ENCODE results near the gene KAZN.

KAZN gene

GRCh38 chr1:14598498-14599182 lies at the start of gene KAZN:
Gene KAZN (plus strand): TSS chr1:14598685.
- Histone ChIP-seq H3K4me1 (ENCODE audit: control insufficient read depth, low read depth, low read length) (peaks cover 59% of the 10 kb centered on the region), H3K27me3 (ENCODE audit: control insufficient read depth, insufficient read depth, low read length) (peaks cover 56% of the 10 kb centered on the region), H3K9ac (ENCODE audit: low read length) (peak within 1 kb of the TSS; percentile 50), H3K4me3 (ENCODE audit: low read length) (peak within 1 kb of the TSS; percentile 79), H3K27ac (ENCODE audit: low read length) (no peak within 1 kb of the TSS), H3K36me3 (ENCODE audit: control insufficient read depth, low read depth, low read length) (no peaks in the 10 kb centered on the region), H3K9me3 (ENCODE audit: control insufficient read depth, low read depth, low read length) (no peaks in the 10 kb centered on the region)

- Histone ChIP-seq H3K36me3 (ENCODE audit: control insufficient read depth, low read depth, low read length) (no peaks in the 10 kb centered on the region), H3K4me3 (ENCODE audit: low read length) (no peak overlapping the region), H3K9ac (ENCODE audit: low read length) (no peak overlapping the region), H3K4me1 (ENCODE audit: control insufficient read depth, low read depth, low read length) (peaks cover 8% of the 10 kb centered on the region), H3K27ac (ENCODE audit: low read length) (no peak overlapping the region), H3K27me3 (ENCODE audit: control insufficient read depth, insufficient read depth, low read length) (no peaks in the 10 kb centered on the region), H3K9me3 (ENCODE audit: control insufficient read depth, low read depth, low read length) (no peaks in the 10 kb centered on the region)
Observed at GRCh38 chr1:14549897-14550620, 48.4 kb upstream of the KAZN start.

- no peaks in the 10 kb centered on the region for H3K36me3 ChIP-seq (ENCODE audit: control insufficient read depth, low read depth, low read length)
- H3K27ac ChIP-seq (ENCODE audit: low read length) = no peak overlapping the region
- peaks cover 8% of the 10 kb centered on the region for H3K4me1 ChIP-seq (ENCODE audit: control insufficient read depth, low read depth, low read length)
- no peaks in the 10 kb centered on the region for H3K9me3 ChIP-seq (ENCODE audit: control insufficient read depth, low read depth, low read length)
- H3K27me3 ChIP-seq (ENCODE audit: control insufficient read depth, insufficient read depth, low read length) = no peaks in the 10 kb centered on the region
- no peak overlapping the region for H3K4me3 ChIP-seq (ENCODE audit: low read length)
- H3K9ac ChIP-seq (ENCODE audit: low read length) = no peak overlapping the region
Observed at GRCh38 chr1:14551386-14551785, 47.1 kb upstream of the KAZN start.

- no peak overlapping the region for H3K4me3 ChIP-seq (ENCODE audit: low read length)
- no peaks in the 10 kb centered on the region for H3K9me3 ChIP-seq (ENCODE audit: control insufficient read depth, low read depth, low read length)
- H3K36me3 ChIP-seq (ENCODE audit: control insufficient read depth, low read depth, low read length) = no peaks in the 10 kb centered on the region
- no peak overlapping the region for H3K27ac ChIP-seq (ENCODE audit: low read length)
- peaks cover 8% of the 10 kb centered on the region for H3K4me1 ChIP-seq (ENCODE audit: control insufficient read depth, low read depth, low read length)
- no peaks in the 10 kb centered on the region for H3K27me3 ChIP-seq (ENCODE audit: control insufficient read depth, insufficient read depth, low read length)
- no peak overlapping the region for H3K9ac ChIP-seq (ENCODE audit: low read length)
Observed at GRCh38 chr1:14552246-14552965, 46.1 kb upstream of the KAZN start.

GRCh38 chr1:14553711-14554110 lies 44.8 kb upstream of the KAZN start:
- Histone ChIP-seq H3K36me3 (ENCODE audit: control insufficient read depth, low read depth, low read length) (no peaks in the 10 kb centered on the region), H3K9ac (ENCODE audit: low read length) (no peak overlapping the region), H3K27me3 (ENCODE audit: control insufficient read depth, insufficient read depth, low read length) (no peaks in the 10 kb centered on the region), H3K4me1 (ENCODE audit: control insufficient read depth, low read depth, low read length) (peaks cover 8% of the 10 kb centered on the region), H3K4me3 (ENCODE audit: low read length) (no peak overlapping the region), H3K27ac (ENCODE audit: low read length) (no peak overlapping the region), H3K9me3 (ENCODE audit: control insufficient read depth, low read depth, low read length) (no peaks in the 10 kb centered on the region)

- Histone ChIP-seq H3K36me3 (ENCODE audit: control insufficient read depth, low read depth, low read length) (no peaks in the 10 kb centered on the region), H3K27me3 (ENCODE audit: control insufficient read depth, insufficient read depth, low read length) (no peaks in the 10 kb centered on the region), H3K27ac (ENCODE audit: low read length) (no peak overlapping the region), H3K9ac (ENCODE audit: low read length) (no peak overlapping the region), H3K9me3 (ENCODE audit: control insufficient read depth, low read depth, low read length) (no peaks in the 10 kb centered on the region), H3K4me1 (ENCODE audit: control insufficient read depth, low read depth, low read length) (peaks cover 3% of the 10 kb centered on the region), H3K4me3 (ENCODE audit: low read length) (no peak overlapping the region)
Observed at GRCh38 chr1:14555091-14555490, 43.4 kb upstream of the KAZN start.

- H3K9ac ChIP-seq (ENCODE audit: low read length) = no peak overlapping the region
- no peaks in the 10 kb centered on the region for H3K36me3 ChIP-seq (ENCODE audit: control insufficient read depth, low read depth, low read length)
- H3K4me1 ChIP-seq (ENCODE audit: control insufficient read depth, low read depth, low read length) = no peaks in the 10 kb centered on the region
- no peaks in the 10 kb centered on the region for H3K9me3 ChIP-seq (ENCODE audit: control insufficient read depth, low read depth, low read length)
- no peak overlapping the region for H3K27ac ChIP-seq (ENCODE audit: low read length)
- no peak overlapping the region for H3K4me3 ChIP-seq (ENCODE audit: low read length)
- no peaks in the 10 kb centered on the region for H3K27me3 ChIP-seq (ENCODE audit: control insufficient read depth, insufficient read depth, low read length)
Observed at GRCh38 chr1:14561014-14561693, 37.3 kb upstream of the KAZN start.

- Histone ChIP-seq H3K4me1 (ENCODE audit: control insufficient read depth, low read depth, low read length) (no peaks in the 10 kb centered on the region), H3K27ac (ENCODE audit: low read length) (no peak overlapping the region), H3K36me3 (ENCODE audit: control insufficient read depth, low read depth, low read length) (no peaks in the 10 kb centered on the region), H3K4me3 (ENCODE audit: low read length) (no peak overlapping the region), H3K27me3 (ENCODE audit: control insufficient read depth, insufficient read depth, low read length) (no peaks in the 10 kb centered on the region), H3K9me3 (ENCODE audit: control insufficient read depth, low read depth, low read length) (no peaks in the 10 kb centered on the region), H3K9ac (ENCODE audit: low read length) (no peak overlapping the region)
Observed at GRCh38 chr1:14565090-14565489, 33.4 kb upstream of the KAZN start.

GRCh38 chr1:14567056-14567455 lies 31.4 kb upstream of the KAZN start:
- Histone ChIP-seq H3K27ac (ENCODE audit: low read length) (no peak overlapping the region), H3K4me1 (ENCODE audit: control insufficient read depth, low read depth, low read length) (peaks cover 2% of the 10 kb centered on the region), H3K9me3 (ENCODE audit: control insufficient read depth, low read depth, low read length) (no peaks in the 10 kb centered on the region), H3K9ac (ENCODE audit: low read length) (no peak overlapping the region), H3K36me3 (ENCODE audit: control insufficient read depth, low read depth, low read length) (no peaks in the 10 kb centered on the region), H3K27me3 (ENCODE audit: control insufficient read depth, insufficient read depth, low read length) (no peaks in the 10 kb centered on the region), H3K4me3 (ENCODE audit: low read length) (no peak overlapping the region)

- H3K36me3 ChIP-seq (ENCODE audit: control insufficient read depth, low read depth, low read length) = no peaks in the 10 kb centered on the region
- no peak overlapping the region for H3K4me3 ChIP-seq (ENCODE audit: low read length)
- no peaks in the 10 kb centered on the region for H3K27me3 ChIP-seq (ENCODE audit: control insufficient read depth, insufficient read depth, low read length)
- H3K4me1 ChIP-seq (ENCODE audit: control insufficient read depth, low read depth, low read length) = peaks cover 4% of the 10 kb centered on the region
- no peak overlapping the region for H3K27ac ChIP-seq (ENCODE audit: low read length)
- no peaks in the 10 kb centered on the region for H3K9me3 ChIP-seq (ENCODE audit: control insufficient read depth, low read depth, low read length)
- H3K9ac ChIP-seq (ENCODE audit: low read length) = no peak overlapping the region
Observed at GRCh38 chr1:14567903-14568302, 30.6 kb upstream of the KAZN start.

- H3K27ac ChIP-seq (ENCODE audit: low read length) = no peak overlapping the region
- H3K4me3 ChIP-seq (ENCODE audit: low read length) = no peak overlapping the region
- H3K36me3 ChIP-seq (ENCODE audit: control insufficient read depth, low read depth, low read length) = no peaks in the 10 kb centered on the region
Observed at GRCh38 chr1:14568716-14569355, 29.6 kb upstream of the KAZN start.

More at GRCh38 chr1:14568716-14569355, 29.6 kb upstream of the KAZN start:
- Histone ChIP-seq H3K9me3 (ENCODE audit: control insufficient read depth, low read depth, low read length) (no peaks in the 10 kb centered on the region), H3K4me1 (ENCODE audit: control insufficient read depth, low read depth, low read length) (peaks cover 4% of the 10 kb centered on the region), H3K9ac (ENCODE audit: low read length) (no peak overlapping the region), H3K27me3 (ENCODE audit: control insufficient read depth, insufficient read depth, low read length) (no peaks in the 10 kb centered on the region)

All from iPS-18a (cell line).